ENCODE results near the gene ITIH5.

ITIH5 gene

DNA sequence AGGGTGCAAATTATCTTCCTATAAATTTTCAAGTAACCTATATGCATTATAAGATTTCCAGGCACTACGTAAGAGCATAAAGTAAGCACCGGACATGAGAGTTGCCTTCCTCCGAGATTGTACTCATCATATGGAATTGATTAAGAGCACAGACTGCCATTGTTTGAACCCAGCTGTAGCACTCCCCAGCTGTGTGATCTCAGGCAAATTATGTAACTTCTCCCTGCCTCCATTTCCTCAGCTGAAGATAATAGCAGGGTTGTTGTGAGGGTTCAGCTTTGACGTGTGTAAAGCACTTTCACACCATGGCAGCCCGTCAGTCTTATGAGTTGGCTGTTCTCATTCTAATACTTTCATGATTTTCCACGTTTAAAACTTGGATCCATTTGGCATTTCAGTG is 122.6 kb downstream of the ITIH5 start:
- DNase-seq = no peak

DNA sequence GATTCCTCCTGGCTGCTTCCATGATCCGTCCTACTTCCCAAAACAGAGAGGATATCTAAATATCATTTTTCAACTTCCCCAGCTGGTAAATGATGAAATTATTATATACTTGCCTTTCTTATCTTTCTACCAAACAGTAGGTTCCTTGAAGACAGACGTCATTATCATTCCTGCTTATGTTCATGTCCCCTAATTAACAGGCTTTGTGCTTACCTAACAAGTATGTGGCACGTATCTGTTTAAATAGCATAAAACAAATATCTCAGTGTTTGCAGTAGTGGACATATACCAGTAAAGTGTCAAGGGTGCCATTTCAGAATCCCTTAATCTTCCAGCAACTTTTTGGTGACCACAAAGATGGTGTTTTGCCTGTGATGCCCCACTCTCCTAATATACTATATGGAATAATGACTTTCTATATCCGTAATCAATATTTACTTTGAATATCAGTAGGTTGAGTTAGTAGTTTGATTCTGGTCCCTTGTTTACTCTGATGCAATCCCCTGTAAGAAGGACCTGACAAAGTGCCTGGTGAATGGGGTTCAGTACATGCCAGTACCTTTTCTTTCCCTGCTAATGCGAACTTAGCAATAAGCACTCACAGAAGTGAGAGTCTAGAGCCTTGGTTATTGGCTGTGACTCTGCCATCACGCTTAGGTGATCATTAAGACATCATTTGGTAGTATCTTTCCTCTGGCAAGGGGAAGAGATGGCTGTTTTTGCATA is 124.4 kb downstream of the ITIH5 start:
- DNase-seq = no peak

DNA sequence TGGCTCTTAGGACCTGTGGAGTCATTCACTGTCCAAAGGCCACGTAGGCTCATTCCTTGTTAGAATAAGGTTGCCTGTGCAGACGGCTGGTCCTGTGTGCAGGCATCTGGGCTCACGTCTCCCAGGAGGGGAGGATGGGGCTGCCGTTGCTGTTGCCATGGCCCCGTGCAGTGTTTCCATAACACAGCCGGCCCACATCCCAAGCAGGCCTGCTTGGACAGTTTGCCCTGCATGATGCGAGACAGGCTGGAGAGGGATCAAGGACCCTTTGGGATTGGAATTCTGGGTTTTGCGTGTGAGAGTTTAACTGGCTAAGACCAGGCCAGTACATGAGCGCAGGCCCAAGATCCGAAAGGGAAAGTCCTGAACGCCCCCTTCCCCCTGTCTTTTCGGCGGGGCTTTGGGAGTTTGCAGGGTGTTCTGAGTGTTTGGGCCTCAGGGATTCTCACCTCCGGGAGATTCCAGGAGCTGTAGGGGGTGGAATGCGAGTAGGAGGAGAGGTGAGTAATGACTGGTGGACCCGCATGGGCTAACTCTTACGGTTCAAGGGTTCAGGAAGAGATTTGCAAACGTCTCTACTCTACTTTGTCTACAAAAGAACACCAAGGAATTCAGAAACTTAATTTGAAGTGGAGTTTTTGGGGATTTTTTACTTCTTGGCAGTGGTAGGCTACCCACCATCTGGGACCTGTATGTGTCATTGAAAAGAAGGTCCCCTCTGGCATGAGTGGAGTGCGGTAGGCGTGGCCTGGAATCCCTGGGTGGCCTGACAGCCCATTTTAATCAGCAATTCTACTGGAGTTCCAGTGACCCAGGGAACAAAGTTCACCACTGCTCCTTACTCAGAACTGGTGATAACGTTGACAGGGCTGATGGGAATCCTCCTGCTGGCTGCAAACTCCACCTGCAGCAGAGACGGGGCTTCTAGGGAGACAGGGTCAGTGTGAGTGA is 125.4 kb downstream of the ITIH5 start:
- DNase-seq = no peak

DNA sequence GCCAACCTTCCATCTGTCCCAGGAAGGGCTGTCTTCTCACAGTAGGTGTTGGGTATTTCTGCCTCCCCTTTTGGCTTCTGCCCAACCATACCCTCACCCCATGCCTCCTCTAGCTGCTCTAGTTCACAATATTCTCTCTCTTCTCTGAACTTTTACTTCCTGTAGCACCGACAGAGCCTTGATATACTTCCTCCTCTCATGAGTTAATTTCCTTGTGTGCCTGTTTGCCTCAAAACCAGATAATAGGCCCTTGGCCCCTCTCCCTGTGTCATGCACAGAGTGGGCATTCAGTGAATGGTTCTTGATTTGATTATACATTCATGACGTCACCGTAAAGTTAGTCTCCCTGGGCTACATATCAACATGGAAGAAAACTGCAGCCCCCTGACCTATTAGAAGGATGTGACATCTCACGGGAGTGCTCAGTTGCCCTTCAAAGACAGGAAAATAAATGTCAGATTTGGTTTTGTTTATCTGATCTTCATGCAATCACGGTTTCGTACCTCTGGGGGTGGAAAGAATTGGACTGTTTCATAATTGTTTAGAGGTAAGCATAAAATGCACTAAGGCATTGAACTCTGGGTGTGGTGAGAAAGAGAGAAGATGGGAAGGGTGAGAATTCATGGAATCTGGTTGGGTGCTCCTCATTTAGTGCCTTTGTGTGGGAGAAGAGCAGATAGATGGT is 127.7 kb downstream of the ITIH5 start:
- no peak for DNase-seq

DNA sequence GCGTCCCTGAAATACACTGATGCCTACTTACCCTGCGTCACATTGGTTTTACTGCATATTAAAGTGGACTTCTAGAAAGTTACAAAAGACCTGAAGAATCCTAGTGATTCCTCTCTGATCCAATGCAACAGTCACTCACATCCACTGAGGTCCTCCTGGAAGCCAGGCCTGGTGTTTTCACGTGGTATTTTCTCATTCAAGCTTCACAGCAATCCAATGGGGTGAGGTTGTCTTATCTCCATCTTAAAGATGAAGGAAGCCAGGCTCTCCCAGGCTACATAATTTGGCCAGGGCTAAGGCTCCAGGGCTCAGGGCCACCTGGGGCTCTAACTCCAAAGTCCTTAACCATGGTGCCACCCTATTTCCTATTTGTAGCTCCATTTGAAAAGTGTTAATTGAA is 129.6 kb downstream of the ITIH5 start:
- no peak for DNase-seq

DNA sequence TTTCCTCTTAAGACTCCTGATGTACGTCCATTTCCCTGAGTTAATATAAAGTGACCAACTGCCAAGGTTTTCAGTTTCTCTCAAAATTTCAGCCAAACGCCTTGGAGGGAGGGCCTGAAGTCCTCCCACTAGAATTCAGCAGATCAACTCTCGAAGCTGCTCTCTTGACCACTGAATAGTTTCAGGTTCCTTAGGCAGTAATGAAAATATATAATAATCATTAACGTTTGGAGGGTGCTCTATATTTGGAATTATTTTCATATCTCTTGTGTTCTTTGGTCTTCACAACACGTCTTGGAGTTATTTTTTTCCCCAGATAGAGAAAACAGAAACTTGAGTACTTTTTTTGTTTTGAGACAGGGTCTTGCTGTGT is 132.3 kb downstream of the ITIH5 start:
- DNase-seq = no peak

DNA sequence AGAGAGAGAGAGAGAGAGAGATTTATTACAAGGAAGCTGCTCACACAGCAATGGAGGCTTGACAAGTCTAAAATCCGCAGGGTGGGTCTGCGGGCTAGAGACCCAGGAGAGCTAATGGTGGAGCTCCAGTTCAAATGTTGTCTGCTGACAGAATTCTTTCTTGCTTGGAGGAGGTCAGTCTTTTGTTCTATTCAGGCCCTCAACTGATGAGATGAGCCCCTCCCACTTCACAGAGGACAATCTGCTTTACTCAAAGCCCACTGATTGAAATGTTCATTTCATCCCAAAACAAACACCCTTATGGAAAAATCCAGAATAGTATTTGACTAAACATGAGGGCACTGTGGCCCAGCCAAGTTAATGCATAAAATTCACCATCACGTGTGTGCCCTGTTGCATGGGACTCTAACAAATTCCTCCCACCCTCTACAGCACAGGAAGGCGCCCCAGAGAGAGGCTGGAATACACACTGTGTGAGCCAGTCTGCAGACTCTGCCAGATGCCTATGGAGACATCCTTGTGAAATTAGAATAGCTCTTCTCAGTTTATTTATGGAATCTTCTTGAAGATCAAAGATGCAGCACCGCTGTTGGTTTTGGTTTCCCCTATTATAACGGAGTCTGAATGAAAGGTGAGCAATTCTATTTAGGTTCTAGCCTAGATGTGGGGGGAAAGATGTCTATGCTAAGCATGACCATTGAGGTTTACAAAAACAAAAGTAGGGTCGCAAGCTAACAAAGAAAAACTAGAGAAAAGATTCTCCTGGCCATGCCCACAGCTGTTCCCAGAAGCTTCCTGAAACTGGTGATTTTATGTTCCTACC is 132.9 kb downstream of the ITIH5 start:
- no peak for DNase-seq

DNA sequence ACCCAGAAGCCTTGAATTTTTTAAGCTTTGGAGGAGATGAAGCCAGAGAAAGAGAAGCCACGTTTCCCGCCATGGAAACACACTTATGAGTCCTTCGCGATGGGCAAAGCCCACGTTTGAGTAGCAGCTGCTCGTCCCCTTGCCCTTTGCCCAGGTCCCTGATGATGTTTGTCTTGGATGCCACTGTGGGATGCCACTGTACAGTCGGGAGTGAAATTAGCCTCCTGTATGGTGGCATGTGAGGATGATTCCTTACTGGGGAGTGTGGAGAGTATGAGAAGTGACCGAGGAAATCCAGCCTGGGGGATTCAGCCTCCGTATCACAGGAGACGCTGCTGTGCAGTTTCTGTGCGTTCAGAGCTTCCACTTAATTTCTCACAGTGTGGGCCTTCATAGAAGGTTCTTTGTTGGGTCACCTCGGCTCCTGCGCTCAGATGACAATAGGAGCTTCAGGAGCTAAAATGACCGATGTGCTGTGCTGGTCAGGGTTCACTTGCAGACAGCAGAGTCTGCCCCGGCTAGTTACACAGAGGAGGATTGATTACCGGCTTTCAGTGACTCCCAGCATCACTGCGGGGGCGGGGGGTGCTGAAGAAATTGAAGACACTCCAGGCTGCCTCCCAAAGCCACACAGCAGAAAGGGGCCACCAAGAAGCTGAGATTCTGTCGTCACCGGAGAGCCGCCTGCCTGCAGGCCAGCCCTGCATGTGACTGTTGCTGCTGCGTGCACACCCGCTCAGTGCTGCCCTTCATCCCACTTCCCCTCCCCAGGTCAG is 133.9 kb downstream of the ITIH5 start:
- DNase-seq = no peak

DNA sequence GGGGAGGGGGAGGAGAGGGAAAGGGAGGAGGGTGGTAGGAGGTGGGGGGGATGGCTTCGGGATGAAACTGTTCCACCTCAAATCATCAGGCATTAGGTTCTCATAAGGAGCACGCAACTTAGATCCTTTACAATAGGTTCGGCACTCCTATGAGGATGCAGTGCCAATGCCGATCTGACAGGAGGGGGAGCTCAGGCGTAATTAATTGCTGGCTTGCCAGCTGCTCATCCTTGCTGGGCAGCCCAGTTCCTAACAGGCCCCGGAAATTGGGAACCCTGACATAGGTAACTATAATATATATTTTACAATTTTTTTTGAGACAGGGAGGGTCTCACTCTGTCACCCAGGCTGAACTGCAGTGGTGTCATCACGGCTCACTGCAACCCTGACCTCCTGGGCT is 137.1 kb downstream of the ITIH5 start:
- peak; percentile 12 for DNase-seq

DNA sequence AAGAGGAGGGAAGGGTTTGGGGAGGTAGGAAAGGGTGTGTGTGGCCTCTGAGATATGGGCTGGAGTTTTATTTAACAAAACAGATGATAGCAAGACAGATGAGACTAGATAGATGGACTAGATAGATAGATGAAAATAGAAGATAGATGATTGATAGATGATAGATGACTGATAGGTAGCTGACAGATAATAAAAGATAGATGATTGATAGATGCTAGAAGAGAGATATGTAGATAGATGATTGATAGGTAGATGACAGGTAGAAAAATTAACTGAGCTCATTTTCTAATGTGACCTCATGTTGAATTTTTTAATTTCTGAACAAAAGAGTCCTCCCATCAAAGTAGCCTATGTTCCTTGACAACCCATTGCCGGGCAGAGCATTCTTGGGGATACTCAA is 139.3 kb downstream of the ITIH5 start:
- no peak for DNase-seq

DNA sequence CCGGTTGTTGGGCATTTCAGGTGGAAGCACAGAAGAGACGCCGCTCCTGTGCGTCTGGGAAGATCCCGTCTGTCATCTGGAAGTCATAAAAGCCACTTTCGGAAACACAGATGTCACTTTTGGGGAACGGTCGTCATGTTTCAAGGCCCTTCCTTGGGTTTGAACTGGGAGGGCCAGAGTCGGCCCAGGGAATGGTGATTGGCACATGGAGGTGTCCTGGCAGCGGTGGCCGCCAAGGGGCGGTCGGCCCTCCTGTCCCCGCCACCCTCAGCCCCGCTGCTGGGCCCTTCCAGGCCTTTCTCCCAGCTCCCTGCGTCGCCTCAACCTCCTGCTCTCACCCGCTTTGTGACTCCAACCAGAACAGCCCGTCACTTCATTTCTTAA is 140.8 kb downstream of the ITIH5 start:
- no peak for DNase-seq

DNA sequence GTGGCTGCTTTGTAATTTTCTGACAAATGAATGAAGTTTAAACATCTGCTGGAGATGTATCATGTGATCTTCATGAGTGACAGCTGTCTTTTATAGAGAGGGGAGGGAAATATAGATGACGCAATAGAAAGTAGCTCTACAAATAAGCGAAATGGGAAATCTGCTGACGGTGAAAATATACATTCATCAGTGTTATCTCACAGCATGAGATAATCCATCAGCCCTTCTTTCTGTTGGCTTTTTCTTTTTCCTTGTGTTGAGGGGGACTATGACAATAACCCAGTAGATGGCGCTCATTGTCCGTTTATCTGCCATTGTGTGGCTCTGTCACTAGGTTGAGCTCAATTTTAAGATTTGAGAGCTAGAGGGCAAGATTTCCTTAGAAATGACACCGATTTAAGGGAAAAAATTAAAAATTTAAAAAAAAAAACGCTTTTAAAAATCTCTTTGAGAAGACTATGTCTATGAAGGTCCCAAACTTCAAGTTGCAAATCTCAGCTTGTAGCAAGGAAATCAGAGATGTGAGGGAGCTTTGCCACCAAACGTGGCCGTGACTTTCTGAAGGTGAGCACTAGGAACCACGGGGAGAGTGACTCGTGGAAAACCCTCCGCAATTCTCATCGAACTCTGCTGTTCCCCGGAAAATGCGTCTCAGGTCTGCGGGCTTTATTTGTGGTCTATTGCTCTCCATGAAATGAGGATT is 141.3 kb downstream of the ITIH5 start:
- peak; percentile 87 for DNase-seq

DNA sequence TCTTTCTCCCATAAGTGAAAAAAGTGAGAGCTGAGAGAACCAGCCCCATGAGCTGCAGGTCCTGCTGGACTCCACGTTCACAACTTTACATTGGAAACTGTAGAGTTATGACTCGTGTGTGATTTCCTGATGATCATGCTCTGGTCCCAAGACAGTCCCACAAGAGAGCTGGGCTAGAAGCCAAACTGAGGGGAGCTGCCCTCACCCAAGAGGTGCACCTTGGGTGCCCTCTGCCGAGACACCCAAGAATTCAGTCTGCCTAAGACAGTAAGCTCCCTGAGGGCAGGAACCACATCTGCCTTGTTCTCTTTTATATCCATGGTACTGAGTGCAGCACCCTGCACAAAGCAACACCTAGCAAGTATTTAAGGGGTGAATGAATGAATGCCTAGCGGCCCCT is 143.1 kb downstream of the ITIH5 start:
- DNase-seq = no peak

DNA sequence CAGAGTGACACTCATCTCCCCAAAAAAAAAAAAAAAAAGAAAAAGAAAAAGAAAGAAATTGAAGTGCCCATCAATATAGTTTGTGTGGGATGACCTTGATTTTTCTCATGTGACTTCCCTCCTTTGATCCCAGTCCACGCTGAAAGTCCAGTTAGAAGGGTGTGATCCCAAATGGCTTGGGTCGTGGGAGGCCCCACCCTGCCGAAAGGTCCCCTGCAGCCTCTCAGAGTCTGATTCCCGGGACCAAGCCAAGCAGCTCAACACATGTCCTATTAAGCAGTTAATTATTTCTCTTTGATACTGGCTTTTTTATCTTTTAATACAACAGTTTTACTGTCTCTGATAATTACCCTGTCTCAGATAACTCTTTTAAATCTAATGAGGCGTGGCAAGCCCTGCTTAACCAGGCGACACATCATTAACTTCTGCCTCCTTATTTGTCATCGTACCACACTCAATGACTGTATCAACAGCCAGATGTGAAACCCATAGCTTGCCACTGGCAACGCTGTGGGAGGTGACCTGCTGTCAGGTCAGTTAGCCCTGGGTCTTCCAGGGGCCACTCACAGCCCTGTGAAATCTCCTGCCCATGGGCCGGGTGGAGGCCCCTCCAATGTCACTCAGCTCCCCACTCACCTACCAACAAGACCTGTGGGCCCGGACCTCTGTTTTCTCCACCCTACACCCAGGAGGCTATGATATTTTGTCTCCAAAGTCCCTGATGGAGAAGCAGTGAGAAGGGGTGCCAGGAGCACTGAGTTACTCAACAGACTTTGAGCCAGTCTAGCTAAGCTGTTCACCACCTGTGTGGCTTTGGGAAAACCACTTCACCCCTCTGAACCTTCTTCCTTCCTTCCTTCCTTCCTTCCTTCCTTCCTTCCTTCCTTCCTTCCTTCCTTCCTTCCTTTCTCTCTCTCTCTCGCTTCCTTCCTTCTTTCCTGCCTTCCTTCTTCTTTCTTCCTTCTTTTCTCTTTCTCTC is 146.0 kb downstream of the ITIH5 start:
- DNase-seq = no peak

DNA sequence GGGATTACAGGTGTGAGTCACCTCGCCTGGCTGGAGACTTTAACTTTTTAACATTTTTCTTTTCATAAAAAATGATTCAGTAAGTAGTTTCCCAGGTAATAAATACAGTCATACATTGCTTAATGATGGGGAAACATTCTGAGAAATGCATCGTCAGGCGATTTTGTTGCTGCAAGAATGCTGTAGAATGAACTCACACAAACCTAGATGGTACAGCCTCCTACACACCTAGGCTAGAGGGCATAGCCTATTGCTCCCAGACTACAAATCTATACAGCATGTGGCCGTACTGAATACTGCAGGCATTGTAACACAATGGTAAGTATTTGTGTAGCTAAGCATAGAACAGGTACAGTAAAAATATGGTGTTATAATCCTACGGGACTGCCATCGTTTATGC is 147.4 kb downstream of the ITIH5 start:
- no peak for DNase-seq

DNA sequence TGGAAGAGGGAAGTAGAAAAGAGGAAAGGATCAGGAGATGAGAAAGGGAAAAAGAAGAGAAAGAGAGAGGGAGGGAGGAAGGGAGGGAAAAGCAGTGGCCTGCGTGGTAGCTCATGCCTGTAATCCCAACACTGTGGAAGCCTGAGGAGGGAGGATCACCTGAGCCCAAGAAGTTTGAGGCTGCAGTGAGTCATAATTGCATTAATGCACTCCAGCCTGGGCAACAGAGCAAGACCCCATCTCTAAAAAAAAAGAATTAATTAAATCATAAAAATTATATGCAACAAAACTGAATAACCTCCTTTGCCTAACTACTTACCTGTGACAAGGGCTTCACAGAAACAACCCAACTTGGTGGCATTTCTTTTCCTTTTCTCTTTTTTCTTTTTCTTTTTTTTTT is 148.1 kb downstream of the ITIH5 start:
- DNase-seq = no peak

DNA sequence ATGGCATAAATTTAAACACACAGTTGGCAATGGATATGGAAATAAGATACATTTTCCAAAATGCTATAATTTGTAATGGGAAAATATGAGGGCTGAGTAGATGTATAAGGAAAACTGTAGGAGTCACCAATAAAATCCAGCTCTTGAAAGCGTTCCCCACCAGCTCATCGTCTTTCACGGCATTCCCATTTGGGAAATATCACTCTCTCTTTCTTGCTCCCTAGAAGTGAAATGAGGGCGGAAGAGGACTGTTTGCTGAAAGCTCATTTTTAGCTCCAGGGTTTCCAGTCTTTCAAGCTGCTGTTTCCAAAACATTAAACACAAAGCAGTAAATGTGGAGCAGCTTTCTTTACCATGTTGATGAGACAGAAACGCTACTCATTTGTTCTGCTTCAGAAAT is 151.3 kb downstream of the ITIH5 start:
- DNase-seq = no peak

DNA sequence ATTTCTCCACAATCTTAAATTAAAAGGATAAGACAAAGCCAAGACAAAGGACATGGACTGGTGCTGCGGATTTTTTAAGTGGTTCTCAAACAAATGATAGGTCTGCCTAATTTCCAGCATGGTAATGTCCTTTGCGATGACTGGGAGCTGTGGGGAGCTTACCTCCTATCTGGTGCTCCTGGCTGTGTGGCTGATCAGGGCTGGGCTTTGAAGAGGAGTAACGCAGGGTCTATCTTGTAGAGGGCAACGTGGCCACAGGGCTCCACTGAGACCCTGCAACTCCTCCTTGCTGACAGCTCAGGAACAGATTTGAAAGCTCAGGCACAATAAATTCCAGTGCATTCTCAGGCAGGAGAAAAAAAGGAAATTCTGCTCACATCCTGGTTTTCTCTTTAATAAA is 152.8 kb downstream of the ITIH5 start:
- DNase-seq = no peak

DNA sequence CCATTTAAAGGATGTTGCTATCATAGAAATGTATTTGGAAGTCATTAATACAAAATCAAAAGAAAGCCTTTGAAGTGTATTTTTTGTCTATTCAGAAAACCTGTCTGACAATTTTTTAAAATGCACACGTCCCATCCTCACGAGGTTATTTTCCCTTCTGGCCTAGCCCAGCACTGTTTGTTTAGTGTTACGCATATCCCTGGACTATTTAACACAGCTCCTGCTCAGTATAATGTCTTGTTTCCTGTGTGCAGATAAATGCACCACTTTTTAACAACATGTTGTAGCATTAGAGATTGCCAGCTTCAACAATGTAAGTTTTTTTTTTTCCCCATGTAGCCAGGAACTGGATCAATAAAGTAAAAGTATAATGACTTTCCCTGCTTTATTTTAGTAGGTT is 153.3 kb downstream of the ITIH5 start:
- DNase-seq = no peak

DNA sequence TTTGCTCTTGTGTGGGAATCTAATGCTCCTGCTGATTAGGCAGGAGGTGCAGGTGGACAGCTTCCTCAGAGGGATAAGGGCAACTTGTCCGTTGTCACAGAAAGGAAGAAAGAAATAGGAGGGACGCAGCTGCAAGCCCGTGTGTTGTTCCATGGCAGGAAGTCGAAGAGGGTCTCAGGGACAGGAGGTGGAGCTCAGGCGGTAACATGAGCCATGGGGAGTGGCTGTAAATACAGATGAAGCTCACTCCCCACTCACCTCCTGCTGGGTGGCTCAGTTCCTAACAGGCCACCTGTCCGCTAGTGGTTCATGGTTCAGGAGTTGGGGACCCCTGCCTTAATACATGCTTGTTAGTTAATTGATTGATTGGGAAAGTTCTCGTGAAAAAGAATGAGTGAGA is 154.3 kb downstream of the ITIH5 start:
- DNase-seq = no peak

Measured in hematopoietic multipotent progenitor cell treated with erythropoietin and hydrocortisone succinate and interleukin-3 and kit ligand, for 6 days (in vitro differentiated cells).